BJ (cell line): ENCODE results near the gene CCL19. TPM values are rescaled to one million over a fixed set of nuclear protein-coding genes. Genes with fewer than 3 reads are reported as not detected.
A peak's percentile ranks its signal among the peaks of the same experiment; 100 is the strongest.

Experiments used
- CTCF ChIA-PET: fragments of 350-600 bp; formaldehyde crosslinking; extraction: SDS; loops from one replicate; lab custom pipeline; 2021; ENCODE audit warnings: antibody characterized with exemption, inconsistent platforms; lab: Yijun Ruan, JAX
- POLR2A ChIA-PET: fragments of 300-600 bp; sonication (Branson Sonifier 250); formaldehyde crosslinking; extraction: SDS; loops from one replicate; lab custom pipeline; 2021; ENCODE audit warnings: antibody characterized with exemption; lab: Charles Lee
- DNase-seq: peaks from one replicate; pipeline ENCODE4 v3.0.0-alpha.2; 2011; ENCODE audit warnings: low read depth
- H3K27me3 ChIP-seq: 2 replicates; pipeline ENCODE4 v1.6.0; 2011; ENCODE audit warnings: low read length; ENCODE audit not compliant: control insufficient read depth, insufficient read depth
- H3K36me3 ChIP-seq: 2 replicates; pipeline ENCODE4 v1.5.1; 2011; ENCODE audit warnings: low read length; ENCODE audit not compliant: control insufficient read depth, insufficient read depth
- H3K4me3 ChIP-seq: 2 replicates; pipeline ENCODE4 v1.5.1; 2011; ENCODE audit warnings: low read depth, mild to moderate bottlenecking, control low read depth, low read length
- CTCF ChIP-seq: IDR thresholded peaks from 2 replicates; pipeline ENCODE4 v1.5.1; 2011; ENCODE audit warnings: low read depth, mild to moderate bottlenecking, control low read depth, inconsistent platforms, low read length, moderate library complexity; ENCODE audit not compliant: insufficient read depth
- polyA plus RNA-seq: library from polyadenylated mRNA; depleted of rRNA; stranded (reverse); fragments of >200 nt; gene quantifications from 2 replicates; pipeline ENCODE4 v1.2.3, GENCODE V29; 2011

The CCL19 gene
- polyA plus RNA-seq, 1 experiment = not detected

- Histone ChIP-seq H3K27me3 (no peaks in the 10 kb centered on the region), H3K4me3 (no peak overlapping the region), H3K36me3 (peaks cover 4% of the 10 kb centered on the region; the same call in 1 of the 2 replicates)
- ChIA-PET POLR2A (no interaction called here), CTCF (interaction anchor here (1.1 to 2.3 kb wide), 4 partner anchors 30 to 228 kb away, joined by 3 to 8 read pairs (median 5); no protein-coding TSS in a partner anchor)
- no peak for DNase-seq
- no peak for TF ChIP-seq CTCF
Observed at GRCh38 chr9:34671307-34671706, 19.8 kb downstream of the CCL19 start.

GRCh38 chr9:34669809-34670562, 21.1 kb downstream of the CCL19 start:
- ChIA-PET POLR2A (no interaction called here), CTCF (interaction anchor here (0.8 to 2.3 kb wide), 5 partner anchors 29 to 230 kb away, joined by 3 to 8 read pairs (median 3); no protein-coding TSS in a partner anchor)
- no peak for DNase-seq
- H3K36me3 ChIP-seq = peaks cover 4% of the 10 kb centered on the region; the same call in 1 of the 2 replicates
- no peak for TF ChIP-seq CTCF
- no peaks in the 10 kb centered on the region for H3K27me3 ChIP-seq
- no peak overlapping the region for H3K4me3 ChIP-seq

- H3K27me3 ChIP-seq = no peaks in the 10 kb centered on the region
- DNase-seq = peak; percentile 58
- CTCF ChIA-PET = interaction anchor here (1.0 to 3.0 kb wide), 14 partner anchors 8 to 946 kb away, joined by 3 to 42 read pairs (median 5); partner anchors contain the start of genes GALT, IL11RA and SIGMAR1
- H3K36me3 ChIP-seq = peaks cover 4% of the 10 kb centered on the region; the same call in 1 of the 2 replicates
- TF ChIP-seq CTCF = no peak
- POLR2A ChIA-PET = interaction anchor here (0.6 to 1.2 kb wide), 3 partner anchors 12 to 586 kb away, joined by 3 to 6 read pairs (median 4); partner anchors contain the start of gene SIGMAR1
- peak overlapping the region; percentile 93 for H3K4me3 ChIP-seq
Observed at GRCh38 chr9:34665381-34666250, 25.5 kb downstream of the CCL19 start.

DNA sequence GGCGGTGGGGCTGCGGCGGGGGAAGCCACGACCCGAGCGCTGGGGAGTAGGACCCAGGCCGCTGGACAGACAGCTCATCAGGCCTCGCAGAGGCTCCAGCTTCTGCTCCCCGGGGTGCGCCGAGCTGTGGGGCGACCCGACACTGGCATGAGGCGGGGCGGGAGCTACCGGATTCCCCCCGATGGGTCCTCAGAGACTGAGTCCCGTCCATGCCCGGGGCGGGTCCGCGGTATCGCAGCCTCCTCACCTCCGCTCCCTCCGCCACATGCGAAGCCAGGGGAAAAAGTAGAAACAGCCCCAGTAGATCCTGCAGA, 26.1 kb downstream of the CCL19 start:
- POLR2A ChIA-PET = interaction anchor here (0.6 to 1.2 kb wide), 3 partner anchors 11 to 587 kb away, joined by 3 to 6 read pairs (median 4); partner anchors contain the start of gene SIGMAR1
- H3K4me3 ChIP-seq = peak overlapping the region; percentile 93
- H3K36me3 ChIP-seq = peaks cover 4% of the 10 kb centered on the region; the same call in 1 of the 2 replicates
- no peaks in the 10 kb centered on the region for H3K27me3 ChIP-seq
- no peak for DNase-seq
- peak; percentile 10; the same call in 1 of the 2 replicates for TF ChIP-seq CTCF
- CTCF ChIA-PET = interaction anchor here (0.7 to 3.0 kb wide), 15 partner anchors 9 to 947 kb away, joined by 3 to 42 read pairs (median 5); partner anchors contain the start of genes GALT, IL11RA and SIGMAR1
